ENCODE results near the gene KRT15. TPM values are rescaled to one million over a fixed set of nuclear protein-coding genes. Genes with fewer than 3 reads are reported as not detected.

Gene KRT15
- total RNA-seq, 2 experiments from 2014 or later, result not detected

GRCh38 chr17:41519501-41520224 lies 973 bp upstream of the KRT15 start:
- no peak overlapping the region for H3K27ac Mint-ChIP-seq
- H3K27me3 Mint-ChIP-seq (ENCODE audit: low read depth), result no peaks in the 10 kb centered on the region
- DNase-seq, result no peak
- H3K4me3 Mint-ChIP-seq, result no peak overlapping the region
- intact Hi-C loops (cut with micrococcal nuclease), result no loop called here
- no peaks in the 10 kb centered on the region for H3K9me3 Mint-ChIP-seq
- no peaks in the 10 kb centered on the region for H3K36me3 Mint-ChIP-seq (ENCODE audit: low read depth)
- H3K4me1 Mint-ChIP-seq (ENCODE audit: low read depth), result no peaks in the 10 kb centered on the region
- CTCF ChIA-PET, result no interaction called here

GRCh38 chr17:41518031-41518430 lies 659 bp downstream of the KRT15 start:
- H3K36me3 Mint-ChIP-seq (ENCODE audit: low read depth), result no peaks in the 10 kb centered on the region
- CTCF ChIA-PET, result interaction anchor here (1.3 kb wide), 1 partner anchor 22 kb away, joined by 3 read pairs; no protein-coding TSS in a partner anchor
- H3K9me3 Mint-ChIP-seq, result no peaks in the 10 kb centered on the region
- no peaks in the 10 kb centered on the region for H3K27me3 Mint-ChIP-seq (ENCODE audit: low read depth)
- DNase-seq, result no peak
- no peak overlapping the region for H3K4me3 Mint-ChIP-seq
- H3K4me1 Mint-ChIP-seq (ENCODE audit: low read depth), result no peaks in the 10 kb centered on the region
- no peak overlapping the region for H3K27ac Mint-ChIP-seq
- intact Hi-C loops (cut with micrococcal nuclease), result no loop called here

- no peak overlapping the region for H3K27ac Mint-ChIP-seq
- no peak for DNase-seq
- H3K36me3 Mint-ChIP-seq (ENCODE audit: low read depth), result no peaks in the 10 kb centered on the region
- intact Hi-C loops (cut with micrococcal nuclease), result no loop called here
- H3K4me3 Mint-ChIP-seq, result no peak overlapping the region
- CTCF ChIA-PET, result no interaction called here
- H3K9me3 Mint-ChIP-seq, result no peaks in the 10 kb centered on the region
- no peaks in the 10 kb centered on the region for H3K27me3 Mint-ChIP-seq (ENCODE audit: low read depth)
- no peaks in the 10 kb centered on the region for H3K4me1 Mint-ChIP-seq (ENCODE audit: low read depth)
These were observed 1.8 kb downstream of the KRT15 start for GRCh38 chr17:41516830-41517283.

GRCh38 chr17:41516147-41516829 lies 2.4 kb downstream of the KRT15 start:
- Mint-ChIP-seq H3K9me3 (no peaks in the 10 kb centered on the region), H3K4me3 (no peak overlapping the region), H3K27me3 (ENCODE audit: low read depth) (no peaks in the 10 kb centered on the region), H3K4me1 (ENCODE audit: low read depth) (no peaks in the 10 kb centered on the region), H3K27ac (no peak overlapping the region), H3K36me3 (ENCODE audit: low read depth) (no peaks in the 10 kb centered on the region)
- intact Hi-C loops (cut with micrococcal nuclease), result no loop called here
- CTCF ChIA-PET, result no interaction called here
- DNase-seq, result no peak

GRCh38 chr17:41513168-41513547 lies 5.5 kb downstream of the KRT15 start:
- intact Hi-C loops (cut with micrococcal nuclease), result no loop called here
- CTCF ChIA-PET, result interaction anchor here (1.0 kb wide), 1 partner anchor 36 kb away, joined by 3 read pairs; no protein-coding TSS in a partner anchor
- Mint-ChIP-seq H3K4me3 (no peak overlapping the region), H3K36me3 (ENCODE audit: low read depth) (no peaks in the 10 kb centered on the region), H3K27me3 (ENCODE audit: low read depth) (no peaks in the 10 kb centered on the region), H3K9me3 (no peaks in the 10 kb centered on the region), H3K27ac (no peak overlapping the region), H3K4me1 (ENCODE audit: low read depth) (no peaks in the 10 kb centered on the region)
- DNase-seq, result no peak

GRCh38 chr17:41512546-41513167 lies 6.0 kb downstream of the KRT15 start:
- no peak overlapping the region for H3K27ac Mint-ChIP-seq
- no peaks in the 10 kb centered on the region for H3K27me3 Mint-ChIP-seq (ENCODE audit: low read depth)
- no peaks in the 10 kb centered on the region for H3K4me1 Mint-ChIP-seq (ENCODE audit: low read depth)
- H3K4me3 Mint-ChIP-seq, result no peak overlapping the region
- intact Hi-C loops (cut with micrococcal nuclease), result no loop called here
- H3K9me3 Mint-ChIP-seq, result no peaks in the 10 kb centered on the region
- no peak for DNase-seq
- no peaks in the 10 kb centered on the region for H3K36me3 Mint-ChIP-seq (ENCODE audit: low read depth)
- CTCF ChIA-PET, result interaction anchor here (0.6 to 1.0 kb wide), 3 partner anchors 17 to 37 kb away, joined by 3 read pairs; no protein-coding TSS in a partner anchor

GRCh38 chr17:41511716-41512115 lies 7.0 kb downstream of the KRT15 start:
- CTCF ChIA-PET, result interaction anchor here (0.8 kb wide), 1 partner anchor 16 kb away, joined by 3 read pairs; no protein-coding TSS in a partner anchor
- H3K9me3 Mint-ChIP-seq, result no peaks in the 10 kb centered on the region
- no peaks in the 10 kb centered on the region for H3K27me3 Mint-ChIP-seq (ENCODE audit: low read depth)
- H3K36me3 Mint-ChIP-seq (ENCODE audit: low read depth), result no peaks in the 10 kb centered on the region
- intact Hi-C loops (cut with micrococcal nuclease), result no loop called here
- no peak overlapping the region for H3K27ac Mint-ChIP-seq
- DNase-seq, result no peak
- H3K4me1 Mint-ChIP-seq (ENCODE audit: low read depth), result no peaks in the 10 kb centered on the region
- H3K4me3 Mint-ChIP-seq, result no peak overlapping the region

- CTCF ChIA-PET, result interaction anchor here (0.9 kb wide), 1 partner anchor 137 kb away, joined by 3 read pairs; no protein-coding TSS in a partner anchor
- intact Hi-C loops (cut with micrococcal nuclease), result no loop called here
These were observed 7.6 kb downstream of the KRT15 start for GRCh38 chr17:41511116-41511515.

GRCh38 chr17:41510251-41511065 lies 8.2 kb downstream of the KRT15 start:
- Mint-ChIP-seq H3K4me3 (no peak overlapping the region), H3K36me3 (ENCODE audit: low read depth) (no peaks in the 10 kb centered on the region), H3K27ac (no peak overlapping the region), H3K27me3 (ENCODE audit: low read depth) (no peaks in the 10 kb centered on the region), H3K4me1 (ENCODE audit: low read depth) (no peaks in the 10 kb centered on the region), H3K9me3 (no peaks in the 10 kb centered on the region)
- intact Hi-C loops (cut with micrococcal nuclease), result no loop called here
- CTCF ChIA-PET, result interaction anchor here (0.9 kb wide), 1 partner anchor 138 kb away, joined by 3 read pairs; no protein-coding TSS in a partner anchor
- no peak for DNase-seq

More at GRCh38 chr17:41511116-41511515, 7.6 kb downstream of the KRT15 start:
- DNase-seq, result no peak
- Mint-ChIP-seq H3K4me3 (no peak overlapping the region), H3K27me3 (ENCODE audit: low read depth) (no peaks in the 10 kb centered on the region), H3K36me3 (ENCODE audit: low read depth) (no peaks in the 10 kb centered on the region), H3K9me3 (no peaks in the 10 kb centered on the region), H3K27ac (no peak overlapping the region), H3K4me1 (ENCODE audit: low read depth) (no peaks in the 10 kb centered on the region)

GRCh38 chr17:41507315-41507880 lies 11.3 kb downstream of the KRT15 start:
- no peaks in the 10 kb centered on the region for H3K9me3 Mint-ChIP-seq
- no peaks in the 10 kb centered on the region for H3K27me3 Mint-ChIP-seq (ENCODE audit: low read depth)
- no peak overlapping the region for H3K27ac Mint-ChIP-seq
- intact Hi-C loops (cut with micrococcal nuclease), result no loop called here
- H3K4me1 Mint-ChIP-seq (ENCODE audit: low read depth), result no peaks in the 10 kb centered on the region
- no peaks in the 10 kb centered on the region for H3K36me3 Mint-ChIP-seq (ENCODE audit: low read depth)
- H3K4me3 Mint-ChIP-seq, result no peak overlapping the region
- CTCF ChIA-PET, result no interaction called here
- DNase-seq, result no peak

- Mint-ChIP-seq H3K9me3 (no peaks in the 10 kb centered on the region), H3K4me1 (ENCODE audit: low read depth) (no peaks in the 10 kb centered on the region), H3K27me3 (ENCODE audit: low read depth) (no peaks in the 10 kb centered on the region), H3K27ac (no peak overlapping the region), H3K4me3 (no peak overlapping the region), H3K36me3 (ENCODE audit: low read depth) (no peaks in the 10 kb centered on the region)
- intact Hi-C loops (cut with micrococcal nuclease), result no loop called here
- CTCF ChIA-PET, result interaction anchor here (0.5 to 1.7 kb wide), 2 partner anchors 43 to 61 kb away, joined by 3 to 5 read pairs; no protein-coding TSS in a partner anchor
- DNase-seq, result no peak
These were observed 12.6 kb downstream of the KRT15 start for GRCh38 chr17:41505809-41506767.
